Neutrophil (primary cell): ENCODE results near the gene GABPB2.

ENCODE experiments used
- H3K27ac ChIP-seq: fragments of 200-600 bp; sonication (generic); 2 replicates; pipeline ENCODE4 v1.5.1; 2016; ENCODE audit warnings: mild to moderate bottlenecking, moderate library complexity
- H3K27me3 ChIP-seq: fragments of 200-600 bp; sonication (generic); 2 replicates; pipeline ENCODE4 v1.6.0; 2016; ENCODE audit warnings: mild to moderate bottlenecking
- H3K36me3 ChIP-seq: fragments of 200-600 bp; sonication (generic); 2 replicates; pipeline ENCODE4 v1.5.1; 2017
- H3K4me1 ChIP-seq, 2 experiments: fragments of 200-600 bp in 1 of 2; sonication (generic) in 1 of 2; 1 replicate in 1 of 2; 2 replicates in 1 of 2; pipeline versions ENCODE4 v1.5.1 to v1.6.1; 2013 to 2016; ENCODE audit warnings: low read depth in 1 of 2, low read length in 1 of 2, mild to moderate bottlenecking in 1 of 2, moderate library complexity in 1 of 2; ENCODE audit not compliant: control insufficient read depth in 1 of 2, insufficient read depth in 1 of 2
- H3K4me3 ChIP-seq, 2 experiments: fragments of 200-600 bp in 1 of 2; sonication (generic) in 1 of 2; 1 replicate in 1 of 2; 2 replicates in 1 of 2; pipeline ENCODE4 v1.5.1; 2013 to 2016; ENCODE audit warnings: low read depth in 1 of 2, low read length in 1 of 2, mild to moderate bottlenecking in 1 of 2, moderate library complexity in 1 of 2
- H3K9me3 ChIP-seq: fragments of 200-600 bp; sonication (generic); 2 replicates; pipeline ENCODE4 v1.5.1; 2016
- TF ChIP-seq, protein P1 (sequence below): fragments of 200-600 bp; sonication (generic); IDR thresholded peaks from 2 replicates; pipeline ENCODE4 v1.5.1; 2016; ENCODE audit warnings: antibody characterized with exemption

GABPB2 gene

GRCh38 chr1:151165738-151166504 is 95.4 kb downstream of the GABPB2 start, which contains the start of the genes LYSMD1 and SCNM1:
LYSMD1 (minus strand) TSS chr1:151165902; CDS start chr1:151165258, 644 bp downstream.
SCNM1 (plus strand) TSS chr1:151166144; CDS start chr1:151166153, 9 bp downstream.
- Histone ChIP-seq H3K9me3 (no peaks in the 10 kb centered on the region), H3K27me3 (no peaks in the 10 kb centered on the region), H3K4me3 (peak within 1 kb of the TSS; percentile 84 to 89), H3K27ac (peak within 1 kb of the TSS; percentile 88), H3K4me1 (peaks cover 36% of the 10 kb centered on the region in 2 experiments), H3K36me3 (peaks cover 84% of the 10 kb centered on the region)
- TF ChIP-seq, protein P1, sequence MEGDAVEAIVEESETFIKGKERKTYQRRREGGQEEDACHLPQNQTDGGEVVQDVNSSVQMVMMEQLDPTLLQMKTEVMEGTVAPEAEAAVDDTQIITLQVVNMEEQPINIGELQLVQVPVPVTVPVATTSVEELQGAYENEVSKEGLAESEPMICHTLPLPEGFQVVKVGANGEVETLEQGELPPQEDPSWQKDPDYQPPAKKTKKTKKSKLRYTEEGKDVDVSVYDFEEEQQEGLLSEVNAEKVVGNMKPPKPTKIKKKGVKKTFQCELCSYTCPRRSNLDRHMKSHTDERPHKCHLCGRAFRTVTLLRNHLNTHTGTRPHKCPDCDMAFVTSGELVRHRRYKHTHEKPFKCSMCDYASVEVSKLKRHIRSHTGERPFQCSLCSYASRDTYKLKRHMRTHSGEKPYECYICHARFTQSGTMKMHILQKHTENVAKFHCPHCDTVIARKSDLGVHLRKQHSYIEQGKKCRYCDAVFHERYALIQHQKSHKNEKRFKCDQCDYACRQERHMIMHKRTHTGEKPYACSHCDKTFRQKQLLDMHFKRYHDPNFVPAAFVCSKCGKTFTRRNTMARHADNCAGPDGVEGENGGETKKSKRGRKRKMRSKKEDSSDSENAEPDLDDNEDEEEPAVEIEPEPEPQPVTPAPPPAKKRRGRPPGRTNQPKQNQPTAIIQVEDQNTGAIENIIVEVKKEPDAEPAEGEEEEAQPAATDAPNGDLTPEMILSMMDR: peak; percentile 81

- H3K36me3 ChIP-seq: peaks cover 84% of the 10 kb centered on the region
- H3K27me3 ChIP-seq: no peaks in the 10 kb centered on the region
- H3K9me3 ChIP-seq: no peaks in the 10 kb centered on the region
- peak overlapping the region; percentile 88 for H3K27ac ChIP-seq
- H3K4me3 ChIP-seq: peak overlapping the region; percentile 84 to 89
- TF ChIP-seq, protein P1: no peak
- H3K4me1 ChIP-seq: peaks cover 30 to 33% of the 10 kb centered on the region in 2 experiments
Observed at GRCh38 chr1:151166505-151166956, 96.0 kb downstream of the GABPB2 start.

GRCh38 chr1:151167116-151167515 is 96.6 kb downstream of the GABPB2 start:
- H3K27ac ChIP-seq: peak overlapping the region; percentile 88
- no peaks in the 10 kb centered on the region for H3K9me3 ChIP-seq
- TF ChIP-seq, protein P1: no peak
- peaks cover 85% of the 10 kb centered on the region for H3K36me3 ChIP-seq
- H3K4me1 ChIP-seq: peaks cover 27% of the 10 kb centered on the region in 2 experiments
- H3K27me3 ChIP-seq: no peaks in the 10 kb centered on the region
- H3K4me3 ChIP-seq: peak overlapping the region; percentile 84 to 89

- peaks cover 10 to 12% of the 10 kb centered on the region in 2 experiments for H3K4me1 ChIP-seq
- H3K36me3 ChIP-seq: peaks cover 91% of the 10 kb centered on the region
- no peaks in the 10 kb centered on the region for H3K27me3 ChIP-seq
- H3K9me3 ChIP-seq: no peaks in the 10 kb centered on the region
- TF ChIP-seq, protein P1: no peak
- H3K4me3 ChIP-seq: no peak overlapping the region
- no peak overlapping the region for H3K27ac ChIP-seq
Observed at GRCh38 chr1:151171190-151171589, 100.6 kb downstream of the GABPB2 start.
